ENCODE results near the gene GRK4. TPM values are rescaled to one million over a fixed set of nuclear protein-coding genes. Genes with fewer than 3 reads are reported as not detected.

GRK4 gene
- total and polyA plus RNA-seq, 2 of the 8 experiments (the other 6 are each of a cell fraction or from before 2014, with no cell fraction given): 0.77 to 1.8 TPM

DNA sequence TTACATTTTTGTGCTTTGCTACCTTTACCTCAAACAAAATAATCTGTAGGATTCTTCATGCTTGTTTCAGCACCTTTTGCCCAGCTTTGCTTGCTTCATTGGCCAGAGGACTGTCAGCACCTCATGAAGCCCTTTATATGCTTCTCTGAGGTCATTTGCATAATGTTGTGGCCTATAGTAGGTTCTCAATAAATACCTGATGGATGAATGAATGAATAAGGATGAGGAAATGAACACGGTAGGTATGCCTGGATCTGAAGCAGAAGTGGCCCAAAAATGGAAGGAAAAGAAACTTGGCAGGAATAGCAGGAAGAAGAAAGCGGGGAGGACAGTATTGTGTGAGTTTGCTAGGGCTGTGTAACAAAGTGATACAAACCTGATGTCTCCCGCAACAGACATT lies 7.9 kb downstream of the GRK4 start:
- CTCF ChIA-PET (ENCODE audit: partially characterized antibody): no interaction called here

More for the DNA sequence above, 7.9 kb downstream of the GRK4 start:
- no peak overlapping the region for H3K4ac ChIP-seq (replicated peaks; ENCODE audit: insufficient read length, low read depth, low read length)
- H4K91ac ChIP-seq (replicated peaks; ENCODE audit: insufficient read length, low read length): no peak overlapping the region
- no peaks in the 10 kb centered on the region for H3K79me2 ChIP-seq (ENCODE audit: control insufficient read depth in 1 of 2, insufficient read depth in 2 of 2, low read length in 2 of 2)
- DNase-seq (ENCODE audit: low read depth in 1 of 2, low spot score in 2 of 2) (no peak), FAIRE-seq (no peak)
- H3K14ac ChIP-seq (ENCODE audit: insufficient read length): no peak overlapping the region
- H4K5ac ChIP-seq (ENCODE audit: insufficient read length, low read depth, low read length): no peak overlapping the region
- no peak overlapping the region for H3K27ac ChIP-seq (ENCODE audit: low read depth, low read length)
- H3K9me3 ChIP-seq (ENCODE audit: insufficient read depth in 2 of 2, low read depth in 1 of 2, low read length in 1 of 2): no peaks in the 10 kb centered on the region
- no peaks in the 10 kb centered on the region for H3K79me1 ChIP-seq (ENCODE audit: low read depth, low read length)
- no peaks in the 10 kb centered on the region for H3K36me3 ChIP-seq (ENCODE audit: control insufficient read depth in 2 of 4, insufficient read depth in 4 of 4, low read length in 3 of 4)
- H3K23me2 ChIP-seq (ENCODE audit: low read depth, low read length): no peaks in the 10 kb centered on the region
- H3K4me2 ChIP-seq (ENCODE audit: insufficient read depth in 1 of 2, low read depth in 2 of 2, low read length in 2 of 2): no peak overlapping the region
- no peaks in the 10 kb centered on the region for H3K27me3 ChIP-seq (replicated peaks in 1 of 4; ENCODE audit: control insufficient read depth in 3 of 4, extremely low read depth in 1 of 4, insufficient read depth in 3 of 4, low read length in 3 of 4)
- H2BK20ac ChIP-seq (ENCODE audit: low read length): no peak overlapping the region
- no peak overlapping the region for H2BK15ac ChIP-seq (ENCODE audit: low read length)
- H2AK5ac ChIP-seq (ENCODE audit: low read depth, low read length): no peak overlapping the region
- TF ChIP-seq TCF12 (IDR thresholded peaks at IDR 0.05; ENCODE audit: low read depth, low read length): no peak
- TF ChIP-seq SIX5 (IDR thresholded peaks at IDR 0.05; ENCODE audit: low read depth, low read length): no peak
- no peak for TF ChIP-seq EGR1 (IDR thresholded peaks at IDR 0.05; ENCODE audit: borderline replicate concordance, low read depth, low read length)
- TF ChIP-seq RFX5 (IDR thresholded peaks at IDR 0.05; ENCODE audit: borderline replicate concordance, low read depth, low read length): no peak
- TF ChIP-seq, protein P1, sequence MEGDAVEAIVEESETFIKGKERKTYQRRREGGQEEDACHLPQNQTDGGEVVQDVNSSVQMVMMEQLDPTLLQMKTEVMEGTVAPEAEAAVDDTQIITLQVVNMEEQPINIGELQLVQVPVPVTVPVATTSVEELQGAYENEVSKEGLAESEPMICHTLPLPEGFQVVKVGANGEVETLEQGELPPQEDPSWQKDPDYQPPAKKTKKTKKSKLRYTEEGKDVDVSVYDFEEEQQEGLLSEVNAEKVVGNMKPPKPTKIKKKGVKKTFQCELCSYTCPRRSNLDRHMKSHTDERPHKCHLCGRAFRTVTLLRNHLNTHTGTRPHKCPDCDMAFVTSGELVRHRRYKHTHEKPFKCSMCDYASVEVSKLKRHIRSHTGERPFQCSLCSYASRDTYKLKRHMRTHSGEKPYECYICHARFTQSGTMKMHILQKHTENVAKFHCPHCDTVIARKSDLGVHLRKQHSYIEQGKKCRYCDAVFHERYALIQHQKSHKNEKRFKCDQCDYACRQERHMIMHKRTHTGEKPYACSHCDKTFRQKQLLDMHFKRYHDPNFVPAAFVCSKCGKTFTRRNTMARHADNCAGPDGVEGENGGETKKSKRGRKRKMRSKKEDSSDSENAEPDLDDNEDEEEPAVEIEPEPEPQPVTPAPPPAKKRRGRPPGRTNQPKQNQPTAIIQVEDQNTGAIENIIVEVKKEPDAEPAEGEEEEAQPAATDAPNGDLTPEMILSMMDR (IDR thresholded peaks at IDR 0.05; ENCODE audit: control extremely low read depth in 1 of 3, insufficient read depth in 1 of 3, low read depth in 1 of 3, low read length in 3 of 3): no peak
- no peak for TF ChIP-seq RAD21 (IDR thresholded peaks at IDR 0.05 in 1 of 2, conservative IDR thresholded peaks at IDR 0.05 in 1 of 2; ENCODE audit: low read depth in 2 of 2, low read length in 2 of 2)
- TF ChIP-seq SIN3A (conservative IDR thresholded peaks at IDR 0.05 in 1 of 2, IDR thresholded peaks at IDR 0.05 in 1 of 2; ENCODE audit: low read depth in 1 of 2, low read length in 2 of 2): no peak
- TF ChIP-seq TBP (IDR thresholded peaks at IDR 0.05; ENCODE audit: low read depth, low read length): no peak
- TF ChIP-seq EP300 (IDR thresholded peaks at IDR 0.05; ENCODE audit: borderline replicate concordance in 1 of 2, low read depth in 2 of 2, low read length in 2 of 2): no peak
- no peak for TF ChIP-seq SP4 (IDR thresholded peaks at IDR 0.05; ENCODE audit: low read length)
- no peaks in the 10 kb centered on the region for H3K4me1 ChIP-seq (replicated peaks in 1 of 4; ENCODE audit: control insufficient read depth in 3 of 4, insufficient read depth in 4 of 4, low read length in 3 of 4)
- no peak overlapping the region for H2BK120ac ChIP-seq (replicated peaks; ENCODE audit: low read depth, low read length)
- no peak overlapping the region for H3K4me3 ChIP-seq (ENCODE audit: extremely low read depth in 1 of 4, insufficient read depth in 2 of 4, low read depth in 3 of 4, low read length in 4 of 4)
- H3K56ac ChIP-seq (replicated peaks; ENCODE audit: insufficient read length, low read depth, low read length): no peak overlapping the region
- WGBS, 2 experiments (ENCODE audit: extremely low coverage in 1 of 2, insufficient coverage in 1 of 2, insufficient read length in 1 of 2, insufficient replicate concordance in 2 of 2, low coverage in 1 of 2, low lambda C conversion rate in 2 of 2, missing lambda C conversion rate in 1 of 2): 90% methylated on average over 3 of the region's 3 CpGs; no CpG with 5 or more reads in 1 of the 2 experiments
- no peak overlapping the region for H3K23ac ChIP-seq (ENCODE audit: insufficient read length)
- H4K8ac ChIP-seq (ENCODE audit: extremely low read depth, insufficient read depth, low read length): no peak overlapping the region
- H3K9ac ChIP-seq (replicated peaks in 1 of 4; ENCODE audit: extremely low read depth in 1 of 4, low read depth in 3 of 4, low read length in 3 of 4): no peak overlapping the region
- H2AFZ ChIP-seq (ENCODE audit: low read length): no peak overlapping the region
- no peak overlapping the region for H2BK12ac ChIP-seq (ENCODE audit: low read depth, low read length)
- no peak overlapping the region for H2BK5ac ChIP-seq (ENCODE audit: low read depth, low read length)
- H4K20me1 ChIP-seq (replicated peaks in 1 of 2; ENCODE audit: control insufficient read depth in 1 of 2, insufficient read depth in 2 of 2, low read length in 2 of 2): no peaks in the 10 kb centered on the region
- H3K18ac ChIP-seq (ENCODE audit: extremely low read depth, low read length): no peak overlapping the region
- POLR2A ChIA-PET (ENCODE audit: partially characterized antibody): interaction anchor here (0.8 kb wide), 1 partner anchor 9 kb away, joined by 3 read pairs; no protein-coding TSS in a partner anchor
